HEK293 (cell line): ENCODE measurements around the gene SHCBP1.

Experiments used
- CTCF ChIA-PET: fragments of 350-600 bp; formaldehyde crosslinking; extraction: SDS; loops from one replicate; lab custom pipeline; 2021; ENCODE audit warnings: antibody characterized with exemption; lab: Yijun Ruan, JAX
- POLR2A ChIA-PET: fragments of 300-600 bp; formaldehyde crosslinking; extraction: SDS; loops from one replicate; lab custom pipeline; 2020; ENCODE audit warnings: antibody characterized with exemption, inconsistent platforms; lab: Yijun Ruan, JAX
- H3K27ac ChIP-seq: fragments of 200-500 bp; sonication (Bioruptor generic); 2 replicates; pipeline ENCODE4 v1.5.1; 2014; ENCODE audit warnings: low read depth, low read length, control low read depth, inconsistent platforms; ENCODE audit errors: extremely low read depth
- H3K36me3 ChIP-seq, 2 experiments: fragments of 200-500 bp in 1 of 2; sonication (Bioruptor generic) in 1 of 2; 1 replicate in 1 of 2; 2 replicates in 1 of 2; pipeline ENCODE4 v1.5.1; 2014 to 2017; ENCODE audit warnings: inconsistent platforms in 2 of 2, low read length in 2 of 2; ENCODE audit not compliant: control insufficient read depth in 2 of 2, insufficient read depth in 1 of 2
- H3K4me1 ChIP-seq: fragments of 200-500 bp; sonication (Bioruptor generic); 2 replicates; pipeline ENCODE4 v1.5.1; 2014; ENCODE audit warnings: mild to moderate bottlenecking, low read length, inconsistent platforms; ENCODE audit not compliant: control insufficient read depth, insufficient read depth
- H3K4me3 ChIP-seq: 2 replicates; pipeline ENCODE4 v1.5.1; 2011; ENCODE audit warnings: low read depth, mild to moderate bottlenecking, control low read depth, low read length, moderate library complexity
- H3K9me3 ChIP-seq: fragments of 200-500 bp; sonication (Bioruptor generic); 2 replicates; pipeline ENCODE4 v1.5.1; 2014; ENCODE audit warnings: low read depth, low read length, inconsistent platforms; ENCODE audit not compliant: control insufficient read depth, insufficient read depth
- GFI1B ChIP-seq: fragments of 450-650 bp; formaldehyde crosslinking; IDR thresholded peaks from 2 replicates; pipeline ENCODE4 v1.5.1; 2016; ENCODE audit warnings: missing biosample characterization, missing genetic modification characterization
- HOXD13 ChIP-seq: sonication (generic); formaldehyde crosslinking; IDR thresholded peaks from 2 replicates; pipeline ENCODE4 v1.8.0; 2022; ENCODE audit warnings: missing genetic modification reagents, borderline replicate concordance
- SP3 ChIP-seq: fragments of 450-650 bp; formaldehyde crosslinking; IDR thresholded peaks from 2 replicates; pipeline ENCODE4 v1.5.1; 2016; ENCODE audit warnings: missing biosample characterization, missing genetic modification characterization
- ZFP41 ChIP-seq: fragments of 450-650 bp; formaldehyde crosslinking; IDR thresholded peaks from 2 replicates; pipeline ENCODE4 v1.5.1; 2016; ENCODE audit warnings: missing biosample characterization, missing genetic modification characterization, borderline replicate concordance
- ZNF23 ChIP-seq: fragments of 450-650 bp; formaldehyde crosslinking; IDR thresholded peaks from 2 replicates; pipeline ENCODE4 v1.5.1; 2016; ENCODE audit warnings: missing biosample characterization, missing genetic modification characterization, borderline replicate concordance
- ZNF24 ChIP-seq: fragments of 450-650 bp; formaldehyde crosslinking; IDR thresholded peaks from 2 replicates; pipeline ENCODE4 v1.5.1; 2016; ENCODE audit warnings: missing biosample characterization, missing genetic modification characterization
- ZNF266 ChIP-seq: fragments of 450-650 bp; formaldehyde crosslinking; IDR thresholded peaks from 2 replicates; pipeline ENCODE4 v1.5.1; 2016; ENCODE audit warnings: missing biosample characterization, missing genetic modification characterization, low read depth
- ZNF48 ChIP-seq: fragments of 450-650 bp; formaldehyde crosslinking; IDR thresholded peaks from 2 replicates; pipeline ENCODE4 v1.5.1; 2016; ENCODE audit warnings: missing biosample characterization, missing genetic modification characterization
- ZNF521 ChIP-seq: fragments of 450-650 bp; formaldehyde crosslinking; IDR thresholded peaks from 2 replicates; pipeline ENCODE4 v1.5.1; 2017; ENCODE audit warnings: missing biosample characterization, mild to moderate bottlenecking, missing genetic modification characterization
- ZNF571 ChIP-seq: fragments of 450-650 bp; formaldehyde crosslinking; IDR thresholded peaks from 2 replicates; pipeline ENCODE4 v1.5.0; 2017; ENCODE audit warnings: missing biosample characterization, missing genetic modification characterization
- ZNF623 ChIP-seq: fragments of 450-650 bp; formaldehyde crosslinking; IDR thresholded peaks from 2 replicates; pipeline ENCODE4 v1.5.1; 2016; ENCODE audit warnings: missing biosample characterization, missing genetic modification characterization
- ZNF654 ChIP-seq: fragments of 450-650 bp; formaldehyde crosslinking; IDR thresholded peaks from 2 replicates; pipeline ENCODE4 v1.5.1; 2016; ENCODE audit warnings: low read depth, missing biosample characterization, missing genetic modification characterization
- TF ChIP-seq, protein P1 (sequence below): fragments of 450-650 bp; formaldehyde crosslinking; conservative IDR thresholded peaks from 2 replicates; pipeline ENCODE4 v1.5.1; 2016; ENCODE audit warnings: low read depth, missing biosample characterization, missing genetic modification characterization
- TF ChIP-seq, protein P2 (sequence below): fragments of 450-650 bp; formaldehyde crosslinking; IDR thresholded peaks from 2 replicates; pipeline ENCODE4 v1.5.1; 2017; ENCODE audit warnings: missing biosample characterization, missing genetic modification characterization
- TF ChIP-seq, protein P3 (sequence below): sonication (generic); formaldehyde crosslinking; IDR thresholded peaks from 2 replicates; pipeline ENCODE4 v1.8.1; 2022; ENCODE audit warnings: mild to moderate bottlenecking, moderate library complexity, missing genetic modification reagents
- TF ChIP-seq, protein P4 (sequence below): fragments of 450-650 bp; formaldehyde crosslinking; optimal IDR thresholded peaks from 2 replicates; pipeline ENCODE3; 2016; ENCODE audit warnings: missing biosample characterization, mild to moderate bottlenecking, missing genetic modification characterization
- TF ChIP-seq, protein P5 (sequence below): fragments of 450-650 bp; formaldehyde crosslinking; IDR thresholded peaks from 2 replicates; pipeline ENCODE4 v1.5.1; 2016; ENCODE audit warnings: missing biosample characterization, missing genetic modification characterization
- TF ChIP-seq, protein P6 (sequence below): fragments of 450-650 bp; formaldehyde crosslinking; IDR thresholded peaks from 2 replicates; pipeline ENCODE4 v1.5.1; 2017; ENCODE audit warnings: missing biosample characterization, mild to moderate bottlenecking, missing genetic modification characterization, moderate library complexity

Gene SHCBP1

DNA sequence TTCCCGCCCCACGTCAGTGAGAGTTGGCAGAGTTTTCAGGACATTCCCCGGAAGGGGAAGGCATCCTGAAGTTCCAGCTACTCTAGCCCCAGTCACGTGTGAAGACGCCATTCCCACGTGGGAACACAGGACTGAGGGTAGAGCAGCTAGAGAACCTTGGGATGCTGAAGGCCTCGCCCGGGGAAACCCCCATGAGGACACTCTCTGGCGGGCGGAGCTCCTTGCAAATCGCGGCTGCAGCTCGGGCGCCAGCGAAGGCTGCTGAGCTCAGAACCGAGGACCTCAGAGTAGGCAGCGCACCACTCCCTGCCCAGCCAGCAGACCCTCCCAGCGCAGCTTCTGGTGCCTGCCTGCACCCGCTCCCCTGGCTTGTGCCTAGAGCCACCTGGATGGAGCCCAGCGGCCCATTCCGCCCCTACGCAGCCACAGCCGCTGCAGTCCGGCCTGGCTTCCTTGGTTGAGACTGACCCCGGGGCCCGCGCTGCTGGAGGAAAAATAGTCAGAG, 51.9 kb downstream of the SHCBP1 start (continued):
- TF ChIP-seq, protein P1, sequence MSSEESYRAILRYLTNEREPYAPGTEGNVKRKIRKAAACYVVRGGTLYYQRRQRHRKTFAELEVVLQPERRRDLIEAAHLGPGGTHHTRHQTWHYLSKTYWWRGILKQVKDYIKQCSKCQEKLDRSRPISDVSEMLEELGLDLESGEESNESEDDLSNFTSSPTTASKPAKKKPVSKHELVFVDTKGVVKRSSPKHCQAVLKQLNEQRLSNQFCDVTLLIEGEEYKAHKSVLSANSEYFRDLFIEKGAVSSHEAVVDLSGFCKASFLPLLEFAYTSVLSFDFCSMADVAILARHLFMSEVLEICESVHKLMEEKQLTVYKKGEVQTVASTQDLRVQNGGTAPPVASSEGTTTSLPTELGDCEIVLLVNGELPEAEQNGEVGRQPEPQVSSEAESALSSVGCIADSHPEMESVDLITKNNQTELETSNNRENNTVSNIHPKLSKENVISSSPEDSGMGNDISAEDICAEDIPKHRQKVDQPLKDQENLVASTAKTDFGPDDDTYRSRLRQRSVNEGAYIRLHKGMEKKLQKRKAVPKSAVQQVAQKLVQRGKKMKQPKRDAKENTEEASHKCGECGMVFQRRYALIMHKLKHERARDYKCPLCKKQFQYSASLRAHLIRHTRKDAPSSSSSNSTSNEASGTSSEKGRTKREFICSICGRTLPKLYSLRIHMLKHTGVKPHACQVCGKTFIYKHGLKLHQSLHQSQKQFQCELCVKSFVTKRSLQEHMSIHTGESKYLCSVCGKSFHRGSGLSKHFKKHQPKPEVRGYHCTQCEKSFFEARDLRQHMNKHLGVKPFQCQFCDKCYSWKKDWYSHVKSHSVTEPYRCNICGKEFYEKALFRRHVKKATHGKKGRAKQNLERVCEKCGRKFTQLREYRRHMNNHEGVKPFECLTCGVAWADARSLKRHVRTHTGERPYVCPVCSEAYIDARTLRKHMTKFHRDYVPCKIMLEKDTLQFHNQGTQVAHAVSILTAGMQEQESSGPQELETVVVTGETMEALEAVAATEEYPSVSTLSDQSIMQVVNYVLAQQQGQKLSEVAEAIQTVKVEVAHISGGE: no peak
- TF ChIP-seq, protein P2, sequence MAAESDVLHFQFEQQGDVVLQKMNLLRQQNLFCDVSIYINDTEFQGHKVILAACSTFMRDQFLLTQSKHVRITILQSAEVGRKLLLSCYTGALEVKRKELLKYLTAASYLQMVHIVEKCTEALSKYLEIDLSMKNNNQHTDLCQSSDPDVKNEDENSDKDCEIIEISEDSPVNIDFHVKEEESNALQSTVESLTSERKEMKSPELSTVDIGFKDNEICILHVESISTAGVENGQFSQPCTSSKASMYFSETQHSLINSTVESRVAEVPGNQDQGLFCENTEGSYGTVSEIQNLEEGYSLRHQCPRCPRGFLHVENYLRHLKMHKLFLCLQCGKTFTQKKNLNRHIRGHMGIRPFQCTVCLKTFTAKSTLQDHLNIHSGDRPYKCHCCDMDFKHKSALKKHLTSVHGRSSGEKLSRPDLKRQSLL (tag by site-specific recombination): no peak
- no peak for TF ChIP-seq ZNF23 (tag by site-specific recombination)
- TF ChIP-seq, protein P3, sequence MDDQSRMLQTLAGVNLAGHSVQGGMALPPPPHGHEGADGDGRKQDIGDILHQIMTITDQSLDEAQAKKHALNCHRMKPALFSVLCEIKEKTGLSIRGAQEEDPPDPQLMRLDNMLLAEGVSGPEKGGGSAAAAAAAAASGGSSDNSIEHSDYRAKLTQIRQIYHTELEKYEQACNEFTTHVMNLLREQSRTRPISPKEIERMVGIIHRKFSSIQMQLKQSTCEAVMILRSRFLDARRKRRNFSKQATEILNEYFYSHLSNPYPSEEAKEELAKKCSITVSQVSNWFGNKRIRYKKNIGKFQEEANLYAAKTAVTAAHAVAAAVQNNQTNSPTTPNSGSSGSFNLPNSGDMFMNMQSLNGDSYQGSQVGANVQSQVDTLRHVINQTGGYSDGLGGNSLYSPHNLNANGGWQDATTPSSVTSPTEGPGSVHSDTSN (CRISPR knock-in tag): no peak
- TF ChIP-seq, protein P4, sequence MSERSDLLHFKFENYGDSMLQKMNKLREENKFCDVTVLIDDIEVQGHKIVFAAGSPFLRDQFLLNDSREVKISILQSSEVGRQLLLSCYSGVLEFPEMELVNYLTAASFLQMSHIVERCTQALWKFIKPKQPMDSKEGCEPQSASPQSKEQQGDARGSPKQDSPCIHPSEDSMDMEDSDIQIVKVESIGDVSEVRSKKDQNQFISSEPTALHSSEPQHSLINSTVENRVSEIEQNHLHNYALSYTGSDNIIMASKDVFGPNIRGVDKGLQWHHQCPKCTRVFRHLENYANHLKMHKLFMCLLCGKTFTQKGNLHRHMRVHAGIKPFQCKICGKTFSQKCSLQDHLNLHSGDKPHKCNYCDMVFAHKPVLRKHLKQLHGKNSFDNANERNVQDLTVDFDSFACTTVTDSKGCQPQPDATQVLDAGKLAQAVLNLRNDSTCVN: no peak
- TF ChIP-seq ZNF266 (tag by site-specific recombination): no peak
- TF ChIP-seq ZNF571: no peak
- no peak for TF ChIP-seq HOXD13

DNA sequence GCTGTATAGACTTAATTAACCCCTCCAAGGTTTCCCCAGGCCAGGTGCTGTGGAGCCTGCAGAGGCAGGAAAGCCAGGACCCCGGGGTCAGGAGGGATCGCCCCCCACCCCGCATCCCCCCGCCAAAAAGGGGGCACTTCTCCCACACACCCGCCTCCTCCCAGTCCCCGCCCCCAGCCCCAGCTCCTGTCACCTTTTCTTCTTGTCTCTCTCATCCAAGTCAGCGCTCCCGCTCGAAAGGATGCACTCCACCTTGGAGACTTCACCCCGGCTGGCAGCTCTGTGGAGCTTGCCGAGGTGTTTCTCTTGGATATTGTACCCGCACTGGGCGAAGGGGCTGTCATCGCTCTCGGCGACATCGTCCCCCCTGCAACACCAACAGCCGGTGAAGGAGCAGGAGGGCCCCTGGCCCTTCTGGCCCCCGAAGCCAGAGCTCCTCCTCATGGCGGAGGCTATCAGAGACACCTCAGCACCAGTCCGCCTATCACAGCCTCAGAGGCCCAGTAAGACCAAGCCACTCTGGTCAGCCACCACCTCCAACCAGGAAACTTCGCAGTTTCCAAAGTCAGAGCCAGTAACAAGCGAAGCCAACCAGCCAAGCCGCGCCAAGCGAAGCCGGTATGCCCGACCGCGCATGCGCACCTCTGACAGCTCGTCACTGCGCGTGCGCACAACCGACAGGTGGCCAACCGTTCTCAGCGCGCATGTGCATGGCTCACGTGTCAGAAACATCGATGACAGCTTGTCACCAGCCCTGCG, 52.5 kb downstream of the SHCBP1 start:
- Histone ChIP-seq H3K9me3 (no peaks in the 10 kb centered on the region), H3K36me3 (no peaks in the 10 kb centered on the region), H3K27ac (no peak overlapping the region), H3K4me1 (no peaks in the 10 kb centered on the region), H3K4me3 (no peak overlapping the region)
- CTCF ChIA-PET: interaction anchor here (1.2 kb wide), 1 partner anchor 13 kb away, joined by 6 read pairs; no protein-coding TSS in a partner anchor
- POLR2A ChIA-PET: no interaction called here
- TF ChIP-seq ZFP41 (tag by site-specific recombination) (no peak), ZNF24 (tag by site-specific recombination) (no peak), SP3 (tag by site-specific recombination) (no peak), ZNF623 (tag by site-specific recombination) (no peak), ZNF654 (no peak), GFI1B (tag by site-specific recombination) (no peak), ZNF48 (tag by site-specific recombination) (no peak), ZNF521 (tag by site-specific recombination) (no peak)
- TF ChIP-seq, protein P5, sequence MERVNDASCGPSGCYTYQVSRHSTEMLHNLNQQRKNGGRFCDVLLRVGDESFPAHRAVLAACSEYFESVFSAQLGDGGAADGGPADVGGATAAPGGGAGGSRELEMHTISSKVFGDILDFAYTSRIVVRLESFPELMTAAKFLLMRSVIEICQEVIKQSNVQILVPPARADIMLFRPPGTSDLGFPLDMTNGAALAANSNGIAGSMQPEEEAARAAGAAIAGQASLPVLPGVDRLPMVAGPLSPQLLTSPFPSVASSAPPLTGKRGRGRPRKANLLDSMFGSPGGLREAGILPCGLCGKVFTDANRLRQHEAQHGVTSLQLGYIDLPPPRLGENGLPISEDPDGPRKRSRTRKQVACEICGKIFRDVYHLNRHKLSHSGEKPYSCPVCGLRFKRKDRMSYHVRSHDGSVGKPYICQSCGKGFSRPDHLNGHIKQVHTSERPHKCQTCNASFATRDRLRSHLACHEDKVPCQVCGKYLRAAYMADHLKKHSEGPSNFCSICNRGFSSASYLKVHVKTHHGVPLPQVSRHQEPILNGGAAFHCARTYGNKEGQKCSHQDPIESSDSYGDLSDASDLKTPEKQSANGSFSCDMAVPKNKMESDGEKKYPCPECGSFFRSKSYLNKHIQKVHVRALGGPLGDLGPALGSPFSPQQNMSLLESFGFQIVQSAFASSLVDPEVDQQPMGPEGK (tag by site-specific recombination): no peak
- TF ChIP-seq, protein P6, sequence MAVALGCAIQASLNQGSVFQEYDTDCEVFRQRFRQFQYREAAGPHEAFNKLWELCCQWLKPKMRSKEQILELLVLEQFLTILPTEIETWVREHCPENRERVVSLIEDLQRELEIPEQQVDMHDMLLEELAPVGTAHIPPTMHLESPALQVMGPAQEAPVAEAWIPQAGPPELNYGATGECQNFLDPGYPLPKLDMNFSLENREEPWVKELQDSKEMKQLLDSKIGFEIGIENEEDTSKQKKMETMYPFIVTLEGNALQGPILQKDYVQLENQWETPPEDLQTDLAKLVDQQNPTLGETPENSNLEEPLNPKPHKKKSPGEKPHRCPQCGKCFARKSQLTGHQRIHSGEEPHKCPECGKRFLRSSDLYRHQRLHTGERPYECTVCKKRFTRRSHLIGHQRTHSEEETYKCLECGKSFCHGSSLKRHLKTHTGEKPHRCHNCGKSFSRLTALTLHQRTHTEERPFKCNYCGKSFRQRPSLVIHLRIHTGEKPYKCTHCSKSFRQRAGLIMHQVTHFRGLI (tag by site-specific recombination): no peak
